ENCODE measurements around the gene TRIM67.
A peak's percentile ranks its signal among the peaks of the same experiment; 100 is the strongest.

The TRIM67 gene

DNA sequence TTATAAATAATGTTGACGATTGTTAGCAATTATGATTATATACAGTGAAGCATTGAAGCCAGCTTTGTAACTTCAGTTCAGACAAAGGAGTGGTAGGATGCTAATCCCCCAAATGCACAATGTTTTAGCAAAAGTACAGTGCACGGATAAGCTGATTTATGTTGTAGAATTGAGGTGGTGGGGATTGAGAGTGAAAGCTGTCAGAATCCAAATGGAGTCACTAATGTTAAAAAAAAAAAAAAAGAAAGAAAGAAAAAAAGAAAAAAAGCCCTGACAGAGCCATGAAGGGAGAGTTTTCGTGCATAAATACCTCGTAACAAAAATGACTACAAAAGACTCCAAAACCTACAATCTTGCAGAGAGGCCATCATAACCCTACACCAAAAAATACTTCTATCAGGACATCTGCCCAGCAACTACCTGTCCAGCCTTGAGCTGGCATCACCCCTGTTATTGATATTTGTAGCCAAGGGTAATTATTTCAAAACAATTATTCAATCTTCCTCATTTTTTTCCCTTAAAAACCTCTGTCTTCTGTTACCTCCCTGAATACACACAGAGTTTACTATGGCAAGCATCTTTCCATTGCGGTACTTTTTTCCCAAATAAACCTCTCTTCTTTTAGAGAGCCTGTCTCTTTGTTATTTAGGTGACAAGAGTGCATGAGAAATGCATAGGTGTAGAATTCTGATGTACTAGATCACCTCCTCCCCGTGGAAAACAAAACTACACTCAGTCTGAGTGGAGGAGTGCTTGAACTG, 2.5 kb upstream of the TRIM67 start:
- no peak for DNase-seq

DNA sequence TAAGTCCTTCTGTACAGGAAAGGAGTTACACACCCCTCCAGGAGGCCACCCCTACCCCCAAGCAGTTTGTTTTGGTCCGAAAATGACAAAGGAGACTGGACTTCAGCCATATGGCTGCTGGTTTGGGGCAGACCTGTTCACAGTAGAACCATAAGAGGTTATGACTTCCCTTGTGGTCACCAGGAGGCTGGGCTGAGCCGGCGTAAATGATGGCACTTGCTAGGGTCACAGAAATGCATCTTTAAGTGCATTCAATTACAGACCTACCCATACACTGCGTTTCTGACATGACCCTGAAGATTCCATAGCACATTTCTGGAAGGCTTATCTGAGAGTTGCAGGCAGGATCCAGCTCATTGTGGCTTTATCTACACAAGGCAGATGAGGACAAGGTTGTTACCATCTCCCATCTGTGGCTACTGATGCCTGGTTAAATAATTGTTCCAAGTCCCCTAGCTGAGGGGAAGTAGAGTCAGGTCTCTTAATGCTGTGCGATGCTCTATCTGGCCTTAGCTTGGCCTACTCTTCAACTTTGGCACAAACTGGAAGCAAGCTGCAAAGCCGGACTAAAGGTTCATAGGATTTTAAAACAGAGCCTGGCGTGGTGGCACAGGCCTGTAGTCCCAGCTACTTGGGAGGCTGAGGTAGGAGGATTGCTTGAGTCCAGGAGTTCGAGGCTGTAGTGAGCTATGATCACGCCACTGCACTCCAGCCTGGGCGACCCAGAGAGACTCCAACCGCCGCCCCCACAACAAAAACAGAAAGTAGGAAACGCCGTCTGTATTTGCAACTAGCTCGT, 1.7 kb upstream of the TRIM67 start:
- no peak for DNase-seq

DNA sequence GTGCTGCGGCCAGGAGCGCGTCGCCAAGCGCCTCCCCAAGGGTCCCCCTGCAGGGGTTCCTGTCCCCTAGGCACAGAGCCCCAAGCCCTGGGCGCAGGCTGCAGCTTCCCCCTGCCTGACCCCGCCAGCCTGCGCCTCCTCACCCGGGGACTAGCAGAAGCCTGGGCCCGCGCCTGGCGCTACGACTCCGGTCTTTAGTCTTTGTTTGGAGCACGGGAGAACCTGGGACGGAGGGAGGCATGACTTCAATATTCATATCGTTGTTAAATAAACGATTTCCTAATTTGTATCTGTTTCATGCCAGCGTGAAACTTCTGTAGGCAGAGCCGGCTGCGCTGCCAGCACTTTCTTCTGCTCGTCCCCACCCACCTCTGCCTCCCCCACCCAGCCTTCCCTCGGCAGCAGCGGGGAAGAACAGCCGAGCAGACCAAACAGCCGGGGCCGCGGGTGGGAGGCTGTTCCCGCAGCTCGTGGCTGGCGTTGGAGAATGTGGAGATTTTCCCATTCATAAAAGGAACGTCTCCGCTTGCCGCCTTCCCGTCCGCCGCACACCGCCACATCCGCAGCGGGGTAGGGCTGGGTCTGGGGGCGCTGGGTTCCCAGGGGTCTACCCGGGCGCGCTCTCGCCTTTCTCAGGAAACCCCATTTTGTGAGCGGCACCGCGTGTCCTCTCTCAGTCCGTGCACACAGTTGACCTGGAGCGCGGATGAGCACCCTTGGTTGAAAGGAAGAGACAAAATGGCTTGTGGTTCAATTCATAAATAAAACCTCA, 777 bp upstream of the TRIM67 start:
- no peak for DNase-seq

DNA sequence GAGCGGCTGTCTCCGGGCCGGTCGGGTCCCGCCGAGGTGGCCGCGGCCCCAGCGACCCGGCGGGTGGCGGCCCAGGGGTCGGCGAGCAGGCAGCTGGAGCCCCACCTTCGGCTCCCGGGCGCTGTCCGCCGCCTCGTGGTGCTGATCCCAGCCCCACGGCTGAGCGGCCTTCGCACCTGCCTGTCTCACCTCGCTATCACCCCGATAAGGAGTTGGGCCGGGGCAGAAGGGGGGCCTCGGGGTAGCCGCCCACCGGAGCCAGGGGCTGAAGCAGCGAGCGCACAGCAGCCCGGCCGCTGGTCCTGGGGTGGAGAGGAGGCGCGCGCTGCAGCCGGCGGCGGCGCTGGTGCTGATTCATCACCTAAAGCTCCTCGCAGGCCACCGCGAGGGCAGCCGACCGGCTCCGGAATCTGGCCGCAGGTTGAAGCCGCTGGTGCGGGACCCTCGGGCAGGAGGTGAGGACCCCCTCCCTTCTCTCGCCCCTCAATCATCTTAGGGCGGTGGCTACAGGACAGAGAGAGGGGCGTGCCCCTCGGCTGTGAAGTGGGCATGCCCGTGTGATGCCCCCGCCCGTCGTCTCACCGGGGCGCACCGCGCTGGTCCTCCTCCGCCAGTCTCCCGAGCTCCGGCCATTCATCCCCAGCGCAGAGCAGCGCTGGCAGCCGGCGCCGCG, 575 bp downstream of the TRIM67 start:
- DNase-seq, result no peak

DNA sequence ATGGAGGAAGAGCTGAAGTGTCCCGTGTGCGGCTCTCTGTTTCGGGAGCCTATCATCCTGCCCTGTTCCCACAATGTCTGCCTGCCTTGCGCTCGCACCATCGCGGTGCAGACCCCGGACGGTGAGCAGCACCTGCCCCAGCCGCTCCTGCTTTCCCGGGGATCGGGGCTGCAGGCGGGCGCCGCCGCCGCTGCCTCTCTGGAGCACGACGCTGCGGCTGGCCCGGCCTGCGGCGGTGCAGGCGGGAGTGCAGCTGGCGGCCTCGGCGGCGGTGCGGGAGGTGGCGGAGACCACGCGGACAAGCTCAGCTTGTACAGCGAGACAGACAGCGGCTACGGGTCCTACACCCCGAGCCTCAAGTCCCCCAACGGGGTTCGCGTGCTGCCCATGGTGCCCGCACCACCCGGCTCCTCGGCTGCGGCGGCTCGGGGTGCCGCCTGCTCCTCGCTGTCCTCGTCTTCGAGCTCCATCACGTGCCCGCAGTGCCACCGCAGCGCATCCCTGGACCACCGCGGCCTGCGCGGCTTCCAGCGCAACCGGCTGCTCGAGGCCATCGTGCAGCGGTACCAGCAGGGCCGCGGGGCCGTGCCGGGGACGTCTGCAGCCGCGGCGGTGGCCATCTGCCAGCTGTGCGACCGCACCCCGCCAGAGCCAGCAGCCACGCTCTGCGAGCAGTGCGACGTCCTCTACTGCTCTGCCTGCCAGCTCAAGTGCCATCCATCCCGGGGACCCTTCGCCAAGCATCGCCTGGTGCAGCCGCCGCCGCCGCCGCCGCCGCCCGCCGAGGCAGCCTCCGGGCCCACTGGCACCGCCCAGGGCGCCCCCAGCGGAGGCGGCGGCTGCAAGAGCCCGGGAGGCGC, 1.3 kb downstream of the TRIM67 start:
- DNase-seq, result peak; percentile 34

DNA sequence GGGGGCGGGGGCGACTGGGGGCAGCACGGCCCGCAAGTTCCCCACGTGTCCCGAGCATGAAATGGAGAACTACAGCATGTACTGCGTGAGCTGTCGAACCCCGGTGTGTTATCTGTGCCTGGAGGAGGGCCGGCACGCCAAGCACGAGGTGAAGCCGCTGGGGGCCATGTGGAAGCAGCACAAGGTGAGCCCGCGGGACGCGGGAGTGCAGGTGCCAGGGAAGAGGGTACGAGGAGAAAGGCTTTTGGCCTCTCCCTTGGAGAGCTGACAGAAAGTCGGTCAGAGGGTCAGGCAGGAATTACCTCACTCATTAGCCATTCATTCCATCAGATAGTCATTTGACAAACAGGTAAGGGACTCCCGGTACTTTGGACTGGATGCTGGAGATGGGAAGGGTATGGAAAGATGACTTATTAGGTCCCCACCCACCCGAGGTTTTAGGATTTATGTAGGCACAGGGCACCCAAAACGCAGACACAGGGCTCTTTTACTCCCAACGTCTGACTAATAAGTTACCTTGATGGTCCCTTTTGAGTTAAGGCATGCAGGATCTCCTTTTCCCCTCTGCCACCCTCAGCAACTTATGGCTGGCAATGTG, 2.1 kb downstream of the TRIM67 start:
- DNase-seq, result no peak

DNA sequence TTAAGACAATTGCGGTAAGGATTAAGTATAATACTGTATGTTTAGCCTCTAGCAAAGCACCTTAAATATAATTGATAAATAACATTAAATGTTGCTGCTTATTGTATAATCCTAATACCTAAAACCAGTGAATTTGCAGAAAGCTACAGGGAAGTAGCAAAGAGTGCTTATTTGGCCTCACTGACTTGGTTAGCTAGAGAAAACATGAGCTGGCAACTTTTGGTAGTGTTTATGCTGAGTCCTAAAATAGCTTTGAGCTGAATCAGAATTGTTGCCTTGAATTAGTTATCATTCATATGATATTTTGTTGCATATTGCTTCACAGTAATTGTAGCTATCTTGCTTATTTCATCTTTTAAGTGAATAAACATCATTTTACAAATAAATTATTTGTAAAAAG, 3.5 kb downstream of the TRIM67 start:
- no peak for DNase-seq

DNA sequence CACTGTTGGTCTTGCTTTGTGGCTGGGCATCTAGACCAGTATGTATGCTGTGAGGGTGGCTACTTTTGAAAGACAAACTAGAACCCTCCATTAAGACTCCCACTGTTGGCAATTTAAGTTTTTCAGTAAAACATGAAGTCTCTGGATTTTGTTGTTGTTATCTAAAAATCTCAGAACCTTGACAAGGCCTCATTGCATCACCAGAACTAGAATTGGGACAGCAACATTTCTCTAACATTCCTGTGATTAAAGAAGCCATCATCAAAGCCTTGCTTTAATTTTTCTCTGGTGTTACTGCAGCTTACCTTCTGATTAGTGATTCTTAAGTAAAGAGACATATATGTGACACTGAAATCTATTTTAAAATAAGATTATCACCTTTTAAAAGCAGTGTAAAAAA, 4.5 kb downstream of the TRIM67 start:
- DNase-seq, result no peak

DNA sequence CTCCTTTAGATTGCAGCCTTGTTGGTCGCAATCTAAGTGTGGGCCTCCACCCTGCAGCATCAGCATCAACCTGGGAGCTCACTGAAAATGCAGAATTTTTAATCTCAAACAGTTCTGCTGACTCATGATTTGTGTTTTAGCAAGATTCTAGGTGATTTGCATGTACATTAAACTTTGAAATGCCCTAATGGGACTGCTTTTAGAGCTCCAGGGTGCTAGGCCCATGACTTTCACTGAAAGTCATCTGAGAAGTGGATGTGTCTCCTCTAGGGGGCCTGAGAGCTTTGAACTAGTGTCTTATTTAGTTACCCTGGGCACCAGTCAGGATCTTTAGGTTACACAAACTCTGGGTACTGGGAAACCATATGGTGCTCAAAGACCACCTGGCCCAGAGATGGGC, 9.0 kb downstream of the TRIM67 start:
- DNase-seq, result no peak

DNA sequence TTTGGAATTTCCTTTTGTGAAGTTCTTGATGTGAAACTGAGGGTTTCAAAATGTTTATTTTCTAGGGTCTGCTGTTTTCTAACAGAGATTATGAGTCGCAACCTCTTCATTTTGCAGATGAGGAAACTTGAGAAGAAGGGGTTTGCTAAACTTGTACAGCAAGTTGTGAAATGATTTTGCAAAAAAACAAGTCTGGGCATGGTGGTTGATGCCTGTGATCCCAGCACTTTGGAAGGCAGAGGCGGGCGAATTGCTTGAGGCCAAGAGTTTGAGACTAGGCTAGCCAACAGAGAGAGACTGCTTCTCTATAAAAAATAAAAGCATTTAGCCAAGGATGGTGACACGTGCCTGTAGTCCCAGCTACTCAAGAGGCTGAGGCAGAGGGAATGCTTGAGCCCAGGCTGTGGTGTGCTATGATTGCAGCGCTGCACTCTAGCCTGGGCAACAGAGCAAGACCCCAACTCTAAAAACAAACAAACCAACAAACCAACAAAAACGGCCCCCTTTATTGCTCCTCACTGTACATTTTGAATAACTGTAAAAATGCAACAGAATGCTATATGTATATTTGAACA, 9.9 kb downstream of the TRIM67 start:
- DNase-seq, result peak; percentile 36

DNA sequence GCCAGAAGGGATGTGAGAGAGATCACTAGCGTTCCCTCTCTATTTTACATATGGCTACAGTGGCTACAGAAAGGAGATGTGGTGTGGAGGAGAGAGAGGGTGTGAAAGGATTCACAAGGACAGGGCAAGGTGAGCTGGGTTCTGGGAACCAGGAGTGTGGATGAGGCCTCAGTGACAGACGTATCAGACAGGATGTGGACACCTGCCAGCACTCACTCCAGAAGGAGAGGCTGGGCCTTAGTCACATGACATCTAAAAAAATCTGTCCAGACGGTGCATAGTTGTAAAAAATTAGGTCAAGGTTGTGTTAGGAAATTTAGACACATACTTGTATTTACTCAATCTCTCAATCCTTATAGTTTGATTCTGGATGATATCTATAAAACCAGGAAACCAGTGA, 10.6 kb downstream of the TRIM67 start:
- no peak for DNase-seq

DNA sequence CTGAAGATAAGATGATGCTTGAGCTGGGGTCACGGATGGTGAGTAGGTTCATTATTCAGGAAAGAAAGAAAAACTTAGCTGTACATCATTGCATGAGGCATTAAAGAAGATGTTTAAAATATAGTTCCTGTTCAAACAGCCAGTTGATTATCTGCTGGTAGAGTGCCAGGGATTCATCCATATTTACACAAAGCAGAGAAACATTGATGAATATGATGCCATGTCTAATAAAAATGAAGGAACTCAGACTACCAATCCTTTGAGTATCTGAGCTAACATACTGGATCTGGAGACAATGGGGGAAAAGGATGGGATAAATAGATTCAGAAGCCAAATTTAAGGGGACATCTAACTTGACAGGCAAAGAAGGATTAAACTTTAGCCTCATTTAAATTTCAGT, 14.6 kb downstream of the TRIM67 start:
- DNase-seq, result no peak

DNA sequence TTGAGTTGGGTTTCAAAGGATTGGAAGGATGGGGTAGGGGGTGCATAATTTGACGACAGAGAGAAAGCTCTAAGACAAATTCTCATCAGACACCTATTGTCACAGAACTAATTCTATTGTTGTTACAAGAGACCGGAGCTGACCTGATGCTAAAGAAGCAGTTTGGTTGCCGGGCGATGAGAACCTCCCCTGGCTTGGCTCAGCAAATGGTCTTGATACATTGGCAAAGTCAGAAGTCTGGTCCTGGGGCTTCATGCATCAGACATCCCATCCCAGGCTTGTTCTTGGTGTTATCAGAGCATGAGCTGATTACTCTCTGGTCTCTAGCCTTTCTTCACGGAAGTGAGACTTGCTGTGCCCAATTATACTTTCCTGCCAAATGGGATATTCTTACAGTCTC, 15.4 kb downstream of the TRIM67 start:
- DNase-seq, result no peak

DNA sequence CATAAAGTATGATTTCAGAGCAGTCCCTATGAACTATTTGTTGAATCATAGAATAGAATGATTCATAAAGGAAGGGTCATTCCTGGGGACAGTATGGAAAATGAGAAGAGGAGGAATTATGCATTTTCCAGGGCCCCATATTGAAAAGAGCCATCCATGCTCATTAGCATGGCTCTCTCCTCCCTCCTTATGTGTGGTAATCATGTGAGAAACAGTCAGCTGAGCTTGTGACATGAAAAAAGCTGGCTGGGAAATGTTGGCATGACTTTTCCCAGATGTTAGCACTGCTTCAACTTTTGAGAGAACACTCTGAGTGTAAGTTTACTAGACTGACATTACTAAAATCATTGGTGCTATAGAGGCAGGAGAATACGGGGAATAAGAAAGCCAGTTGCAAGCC, 16.1 kb downstream of the TRIM67 start:
- DNase-seq, result no peak

DNA sequence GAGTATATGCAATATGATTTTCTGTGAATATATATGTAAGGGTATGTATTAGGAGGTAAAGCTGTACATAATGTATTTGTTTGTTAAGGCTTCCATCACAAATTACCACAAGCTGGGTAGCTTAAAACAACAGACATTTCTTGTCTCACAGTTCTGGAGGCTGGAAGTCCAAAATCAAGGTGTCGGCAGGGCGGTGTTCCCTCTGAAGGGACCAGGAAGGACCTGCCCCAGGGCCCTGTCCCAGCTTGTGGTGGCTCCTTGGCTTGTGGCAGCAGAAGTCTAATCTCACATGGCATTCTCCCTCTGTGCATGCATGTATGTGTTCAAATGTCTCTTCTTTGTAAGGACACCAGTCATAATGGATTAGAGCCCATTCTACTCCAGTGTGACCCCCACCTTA, 17.1 kb downstream of the TRIM67 start:
- no peak for DNase-seq

DNA sequence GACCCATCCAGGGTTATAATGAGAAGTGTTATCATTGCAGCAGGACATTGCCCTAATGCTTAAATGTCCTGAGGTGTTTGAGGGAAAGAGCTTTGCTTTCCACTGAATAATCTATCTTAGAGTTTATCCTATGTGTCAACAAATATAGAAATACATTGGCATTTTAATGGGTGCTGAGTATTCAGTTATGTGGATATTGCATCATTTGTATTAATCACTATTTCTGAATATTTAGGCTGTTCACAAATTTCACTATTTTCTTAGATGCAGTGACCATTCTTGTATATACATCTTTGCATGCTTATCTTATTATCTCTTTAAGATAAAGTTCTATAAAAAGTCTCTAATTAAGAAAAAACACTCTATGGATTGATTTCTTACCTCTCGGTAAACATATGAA, 18.2 kb downstream of the TRIM67 start:
- DNase-seq, result no peak

DNA sequence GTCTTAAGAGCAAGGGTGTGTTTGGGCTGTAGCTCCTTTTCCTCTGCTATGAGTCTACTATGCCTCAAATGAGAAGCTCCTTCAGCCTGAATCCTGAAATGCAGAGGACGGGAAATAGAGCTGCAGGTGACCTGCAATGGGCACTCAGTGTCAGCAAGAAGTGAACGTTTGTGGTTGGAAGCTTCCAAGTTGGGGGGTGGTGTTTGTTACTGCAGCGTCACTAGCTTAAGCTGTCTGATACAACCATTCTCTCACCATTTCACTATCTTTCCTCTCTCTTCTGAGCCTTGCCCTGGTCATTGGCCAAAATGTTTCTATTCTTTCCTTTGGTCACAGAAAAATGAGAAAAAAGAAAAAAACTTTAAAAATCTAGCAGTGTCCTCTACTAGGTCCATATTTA, 19.4 kb downstream of the TRIM67 start:
- DNase-seq, result no peak

DNA sequence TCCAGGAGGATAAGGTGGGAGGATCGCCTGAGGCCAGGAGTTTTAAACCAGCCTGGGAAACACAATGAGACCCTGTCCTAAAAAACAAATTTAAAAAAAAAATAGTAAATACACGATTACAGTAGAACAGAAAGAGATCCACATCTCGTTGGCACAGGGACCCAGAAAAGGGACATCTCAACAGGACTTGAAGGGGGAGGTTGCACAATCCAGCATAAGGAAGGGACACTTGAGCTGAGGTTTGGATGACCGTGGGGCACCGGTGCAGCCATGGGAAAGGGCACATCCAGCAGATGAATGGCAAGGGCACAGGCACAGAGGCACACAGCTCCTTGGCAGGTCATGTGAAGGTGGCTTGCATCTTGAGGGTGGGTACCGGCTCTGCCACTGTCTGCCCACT, 20.5 kb downstream of the TRIM67 start:
- DNase-seq, result no peak

DNA sequence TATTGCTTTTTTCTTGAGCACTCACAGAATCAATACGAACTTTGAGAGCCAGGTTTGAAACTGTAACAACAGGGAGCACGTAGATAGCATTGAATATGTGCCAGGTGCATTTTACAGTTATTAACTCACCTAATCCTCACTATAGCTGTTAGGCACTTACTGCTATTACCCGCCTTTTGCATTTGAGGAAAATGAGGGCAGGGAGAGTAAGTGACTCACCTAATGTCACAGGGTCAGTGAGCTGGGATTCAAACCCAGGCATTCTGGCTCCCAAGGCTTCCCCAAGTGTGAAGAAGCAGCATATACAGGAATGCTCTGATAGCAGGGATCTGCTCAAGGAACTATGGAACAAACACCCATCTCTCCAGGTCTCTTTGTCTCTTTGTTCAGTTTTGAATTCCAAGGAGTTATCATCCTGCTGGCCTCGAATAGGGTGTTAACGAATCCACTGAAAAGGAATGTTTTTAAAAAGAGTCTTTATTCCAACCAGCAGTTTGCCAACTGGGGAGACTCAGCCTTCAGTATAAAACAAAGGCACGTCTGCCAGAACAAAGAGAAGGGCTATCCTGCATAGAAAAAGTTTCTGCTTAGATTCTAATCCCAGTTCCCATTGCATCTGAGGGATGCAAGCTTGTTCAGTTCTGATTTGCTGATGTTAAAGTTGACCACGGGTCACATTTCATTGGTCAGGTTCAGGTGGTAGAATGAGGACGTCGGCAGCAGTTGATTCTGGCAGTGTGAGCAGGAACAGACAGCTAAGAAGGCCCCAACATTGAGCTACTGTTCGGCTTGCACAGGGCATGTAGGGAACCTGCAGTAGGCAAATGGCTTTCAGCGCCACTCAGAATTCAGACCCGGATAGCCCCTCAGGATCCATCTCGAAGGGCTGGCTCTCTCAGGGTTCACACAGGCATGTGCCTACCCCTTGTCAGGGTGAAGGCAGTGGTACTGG, 22.1 kb downstream of the TRIM67 start:
- no peak for DNase-seq

DNA sequence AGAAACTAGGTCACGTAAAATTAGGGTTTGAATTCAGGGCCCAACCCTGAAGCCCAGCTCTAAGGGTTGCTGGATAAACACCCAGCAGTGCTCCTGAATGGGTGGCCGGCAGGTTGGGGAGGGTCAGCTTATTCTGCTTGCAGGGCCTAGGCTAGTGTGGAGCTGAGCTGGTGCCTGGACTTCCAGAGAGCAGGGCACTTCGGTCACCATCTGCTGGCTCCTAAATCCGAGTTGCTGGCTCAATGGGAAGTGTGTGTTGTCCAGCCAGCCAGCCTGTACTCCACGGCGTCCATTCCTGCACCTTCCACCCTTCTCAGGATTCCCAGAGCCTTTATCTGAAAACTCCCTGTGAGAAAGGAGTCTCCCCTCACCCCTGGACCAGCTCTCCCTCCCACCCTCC, 23.0 kb downstream of the TRIM67 start:
- no peak for DNase-seq
